OCI-LY3 (cell line): Measurements from ENCODE around the gene ROPN1L.

Experiments
- H2AFZ ChIP-seq: fragments of 200-600, 300-600 bp; shearing (Covaris generic); 2 replicates; pipeline ENCODE4 v1.6.0; 2014; ENCODE audit warnings: antibody characterized with exemption, low read depth, low read length
- H3K27ac ChIP-seq: fragments of 200-600, 300-600 bp; sonication (generic); 2 replicates; pipeline ENCODE4 v1.5.1; 2014; ENCODE audit warnings: mild to moderate bottlenecking, low read length, moderate library complexity, mixed read lengths
- H3K27me3 ChIP-seq: fragments of 200-600, 300-600 bp; sonication (generic); 2 replicates; pipeline ENCODE4 v1.6.1; 2014; ENCODE audit warnings: low read depth, low read length, mixed read lengths
- H3K36me3 ChIP-seq: fragments of 200-600, 300-600 bp; sonication (generic); replicated peaks from 2 replicates; pipeline ENCODE3; 2014; ENCODE audit warnings: low read depth, low read length, mixed read lengths
- H3K4me1 ChIP-seq: fragments of 300-600, 200-600 bp; sonication (generic); 2 replicates; pipeline ENCODE4 v1.6.1; 2014; ENCODE audit warnings: low read length, mixed read lengths
- H3K4me2 ChIP-seq: fragments of 200-600, 300-600 bp; sonication (generic); 2 replicates; pipeline ENCODE4 v1.6.1; 2014; ENCODE audit warnings: low read length, mixed read lengths
- H3K4me3 ChIP-seq: fragments of 300-600, 200-600 bp; sonication (generic); 2 replicates; pipeline ENCODE4 v1.5.1; 2014; ENCODE audit warnings: antibody characterized with exemption, mild to moderate bottlenecking, low read length, moderate library complexity
- H3K79me2 ChIP-seq: fragments of 300-600, 200-600 bp; shearing (Covaris generic); 2 replicates; pipeline ENCODE4 v1.6.1; 2014; ENCODE audit warnings: mild to moderate bottlenecking, low read length, mixed read lengths
- H3K9ac ChIP-seq: fragments of 300-600, 200-600 bp; shearing (Covaris generic); 2 replicates; pipeline ENCODE4 v1.6.0; 2014; ENCODE audit warnings: mild to moderate bottlenecking, low read length, moderate library complexity
- H3K9me3 ChIP-seq: fragments of 200-600, 300-600 bp; shearing (Covaris generic); 2 replicates; pipeline ENCODE4 v1.6.1; 2014; ENCODE audit warnings: low read length, mixed read lengths; ENCODE audit not compliant: insufficient read depth
- H4K20me1 ChIP-seq: fragments of 200-600, 300-600 bp; sonication (generic); 2 replicates; pipeline ENCODE4 v1.6.1; 2016; ENCODE audit warnings: low read length, mixed read lengths; ENCODE audit not compliant: insufficient read depth
- CTCF ChIP-seq: fragments of 200-600, 300-600 bp; sonication (generic); IDR thresholded peaks from 2 replicates; pipeline ENCODE4 v1.5.1; 2014; ENCODE audit warnings: antibody characterized with exemption, low read length, low read depth
- EZH2phosphoT487 ChIP-seq: fragments of 200-600 bp; shearing (Covaris generic); IDR thresholded peaks from 2 replicates; pipeline ENCODE4 v1.6.1; 2018; ENCODE audit warnings: antibody characterized with exemption, mixed run types, low read depth

Gene ROPN1L

GRCh38 chr5:10403829-10404228 lies 37.9 kb upstream of the ROPN1L start:
- Histone ChIP-seq H4K20me1 (0 out of 2 replicates have a peak, but pooled peaks cover 3% of the 10 kb centered on the region), H3K4me3 (no peak overlapping the region), H3K27ac (no peak overlapping the region), H3K4me1 (peaks cover 2% of the 10 kb centered on the region), H3K27me3 (no peaks in the 10 kb centered on the region), H3K79me2 (no peaks in the 10 kb centered on the region; the same call in 1 of the 2 replicates), H3K4me2 (no peak overlapping the region), H2AFZ (no peak overlapping the region), H3K36me3 (peaks cover 48% of the 10 kb centered on the region), H3K9ac (no peak overlapping the region), H3K9me3 (no peaks in the 10 kb centered on the region)
- TF ChIP-seq EZH2phosphoT487 (no peak), CTCF (no peak)

GRCh38 chr5:10406651-10407050 lies 35.0 kb upstream of the ROPN1L start:
- Histone ChIP-seq H3K9ac (no peak overlapping the region), H3K4me1 (no peaks in the 10 kb centered on the region), H3K9me3 (no peaks in the 10 kb centered on the region), H3K4me3 (no peak overlapping the region), H3K27ac (no peak overlapping the region), H3K4me2 (no peak overlapping the region), H3K36me3 (peaks cover 59% of the 10 kb centered on the region), H2AFZ (no peak overlapping the region), H3K27me3 (no peaks in the 10 kb centered on the region), H4K20me1 (no peaks in the 10 kb centered on the region), H3K79me2 (no peaks in the 10 kb centered on the region; the same call in 1 of the 2 replicates)
- TF ChIP-seq CTCF: no peak
- TF ChIP-seq EZH2phosphoT487: no peak

- Histone ChIP-seq H4K20me1 (no peaks in the 10 kb centered on the region), H3K27ac (no peak overlapping the region), H3K79me2 (no peaks in the 10 kb centered on the region), H3K27me3 (no peaks in the 10 kb centered on the region), H2AFZ (no peak overlapping the region), H3K36me3 (peaks cover 59% of the 10 kb centered on the region), H3K4me2 (no peak overlapping the region), H3K9me3 (no peaks in the 10 kb centered on the region), H3K4me1 (no peaks in the 10 kb centered on the region), H3K9ac (no peak overlapping the region), H3K4me3 (no peak overlapping the region)
- TF ChIP-seq EZH2phosphoT487: no peak
- TF ChIP-seq CTCF: no peak
Observed at GRCh38 chr5:10409504-10409903, 32.2 kb upstream of the ROPN1L start.

GRCh38 chr5:10410662-10411061 lies 31.0 kb upstream of the ROPN1L start:
- no peaks in the 10 kb centered on the region for H4K20me1 ChIP-seq
- no peak overlapping the region for H3K27ac ChIP-seq
- no peaks in the 10 kb centered on the region for H3K27me3 ChIP-seq
- TF ChIP-seq CTCF: no peak
- TF ChIP-seq EZH2phosphoT487: no peak
- H3K4me3 ChIP-seq: no peak overlapping the region
- no peaks in the 10 kb centered on the region for H3K4me1 ChIP-seq
- no peak overlapping the region for H3K4me2 ChIP-seq
- no peaks in the 10 kb centered on the region for H3K9me3 ChIP-seq
- H3K9ac ChIP-seq: no peak overlapping the region
- H2AFZ ChIP-seq: no peak overlapping the region
- H3K79me2 ChIP-seq: no peaks in the 10 kb centered on the region
- H3K36me3 ChIP-seq: peaks cover 58% of the 10 kb centered on the region
